SK-N-SH treated with all-trans-retinoic acid at 6 μM for 48 hours (cell line): ENCODE measurements around the gene CDH4.

Source experiments
- ATAC-seq: fragments of 200-7000 bp; cut with Tn5 transposase; 3 replicates; pipeline ENCODE4 v1.9.1; 2020; ENCODE audit warnings: mild to moderate bottlenecking, moderate library complexity
- ARNTL ChIP-seq: fragments of 450-650 bp; formaldehyde crosslinking; IDR thresholded peaks from 2 replicates; pipeline ENCODE4 v1.5.0; 2020; ENCODE audit warnings: low read depth, mild to moderate bottlenecking, moderate library complexity, borderline replicate concordance
- BACH2 ChIP-seq: fragments of 250-450 bp; sonication (Bioruptor Pico); IDR thresholded peaks from 2 replicates; pipeline ENCODE4 v1.9.0; 2021; ENCODE audit warnings: mild to moderate bottlenecking, borderline replicate concordance
- CSDC2 ChIP-seq: fragments of 250-450 bp; sonication (Bioruptor Pico); IDR thresholded peaks from 2 replicates; pipeline ENCODE4 v1.5.0; 2020; ENCODE audit warnings: mild to moderate bottlenecking, moderate library complexity
- ESRRG ChIP-seq: fragments of 250-450 bp; sonication (Bioruptor Pico); IDR thresholded peaks from 2 replicates; pipeline ENCODE4 v1.6.1; 2021; ENCODE audit warnings: mild to moderate bottlenecking
- GLIS3 ChIP-seq: fragments of 250-450 bp; sonication (Bioruptor Pico); IDR thresholded peaks from 2 replicates; pipeline ENCODE4 v1.5.0; 2020; ENCODE audit warnings: mild to moderate bottlenecking, moderate library complexity
- ISL1 ChIP-seq: fragments of 250-450 bp; sonication (Bioruptor Pico); IDR thresholded peaks from 2 replicates; pipeline ENCODE4 v2.1.2; 2022; ENCODE audit warnings: mild to moderate bottlenecking, moderate library complexity
- OSR1 ChIP-seq: fragments of 250-450 bp; sonication (Bioruptor Pico); IDR thresholded peaks from 2 replicates; pipeline ENCODE4 v1.8.0; 2022; ENCODE audit warnings: moderate library complexity, mild to moderate bottlenecking, inconsistent platforms
- PPARA ChIP-seq: fragments of 250-450 bp; sonication (Bioruptor Pico); IDR thresholded peaks from 2 replicates; pipeline ENCODE4 v1.5.0; 2020; ENCODE audit warnings: mild to moderate bottlenecking, borderline replicate concordance
- RARB ChIP-seq: fragments of 250-450 bp; sonication (Bioruptor Pico); IDR thresholded peaks from 2 replicates; pipeline ENCODE4 v1.8.0; 2021; ENCODE audit warnings: mild to moderate bottlenecking, moderate library complexity
- SNAI2 ChIP-seq: fragments of 250-450 bp; sonication (Bioruptor Pico); IDR thresholded peaks from 2 replicates; pipeline ENCODE4 v1.5.0; 2020; ENCODE audit warnings: mild to moderate bottlenecking, moderate library complexity
- TCF4 ChIP-seq: fragments of 250-450 bp; sonication (Bioruptor Pico); IDR thresholded peaks from 2 replicates; pipeline ENCODE4 v1.8.0; 2021; ENCODE audit warnings: mild to moderate bottlenecking, moderate library complexity, borderline replicate concordance
- ZC3H10 ChIP-seq: fragments of 250-450 bp; sonication (Bioruptor Pico); IDR thresholded peaks from 2 replicates; pipeline ENCODE4 v1.5.1; 2021; ENCODE audit warnings: mild to moderate bottlenecking, moderate library complexity
- ZFP3 ChIP-seq: fragments of 250-450 bp; sonication (Bioruptor Pico); IDR thresholded peaks from 2 replicates; pipeline ENCODE4 v1.5.0; 2020; ENCODE audit warnings: mild to moderate bottlenecking, moderate library complexity
- ZFP30 ChIP-seq: fragments of 450-650 bp; formaldehyde crosslinking; IDR thresholded peaks from 2 replicates; pipeline ENCODE4 v1.5.0; 2022; ENCODE audit warnings: mild to moderate bottlenecking, moderate library complexity
- ZNF565 ChIP-seq: fragments of 450-650 bp; formaldehyde crosslinking; conservative IDR thresholded peaks from 2 replicates; pipeline ENCODE4 v1.5.0; 2020; ENCODE audit warnings: low read depth, mild to moderate bottlenecking, moderate library complexity
- ZNF70 ChIP-seq: fragments of 450-650 bp; formaldehyde crosslinking; IDR thresholded peaks from 2 replicates; pipeline ENCODE4 v1.5.0; 2020; ENCODE audit warnings: mild to moderate bottlenecking, moderate library complexity
- ZNF8 ChIP-seq: fragments of 450-650 bp; formaldehyde crosslinking; IDR thresholded peaks from 2 replicates; pipeline ENCODE4 v1.5.0; 2020; ENCODE audit warnings: mild to moderate bottlenecking, moderate library complexity
- TF ChIP-seq, protein P1 (sequence below): fragments of 250-450 bp; sonication (Bioruptor Pico); IDR thresholded peaks from 2 replicates; pipeline ENCODE4 v1.5.0; 2020; ENCODE audit warnings: mild to moderate bottlenecking, moderate library complexity
- TF ChIP-seq, protein P2 (sequence below): fragments of 250-450 bp; sonication (Bioruptor Pico); IDR thresholded peaks from 2 replicates; pipeline ENCODE4 v1.8.0; 2021; ENCODE audit warnings: low read depth, mild to moderate bottlenecking, moderate library complexity, borderline replicate concordance
- TF ChIP-seq, protein P3 (sequence below): fragments of 250-450 bp; sonication (Bioruptor Pico); IDR thresholded peaks from 2 replicates; pipeline ENCODE4 v1.5.1; 2020; ENCODE audit warnings: low read depth, mild to moderate bottlenecking, moderate library complexity
- TF ChIP-seq, protein P4 (sequence below): fragments of 250-450 bp; sonication (Bioruptor Pico); IDR thresholded peaks from 2 replicates; pipeline ENCODE4 v1.5.1; 2021; ENCODE audit warnings: mild to moderate bottlenecking, moderate library complexity
- TF ChIP-seq, protein P5 (sequence below): fragments of 250-450 bp; sonication (Bioruptor Pico); IDR thresholded peaks from 2 replicates; pipeline ENCODE4 v1.8.0; 2020; ENCODE audit warnings: mild to moderate bottlenecking, moderate library complexity, borderline replicate concordance

CDH4 gene

DNA sequence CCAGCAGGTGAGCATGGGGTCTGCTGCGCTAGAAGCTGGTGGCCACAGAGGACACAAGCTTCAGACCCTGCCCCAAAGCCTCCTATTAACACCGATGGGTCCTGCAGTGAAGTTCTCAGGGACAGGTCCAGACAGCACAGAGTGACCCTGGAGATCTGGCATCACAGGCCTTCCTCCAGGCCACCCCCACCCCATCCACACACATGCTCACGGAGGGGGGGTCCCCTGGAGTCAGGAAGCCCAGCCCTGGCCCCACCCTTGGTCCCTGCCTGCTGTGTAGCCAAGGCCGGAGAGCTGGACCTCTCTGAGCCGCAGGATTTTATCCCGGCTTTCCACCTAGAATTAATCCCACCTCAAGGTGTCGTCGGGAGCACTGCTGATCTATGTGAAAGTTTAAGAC is 646.3 kb downstream of the CDH4 start:
- TF ChIP-seq ZNF565 (CRISPR knock-in tag) (no peak), ZNF8 (CRISPR knock-in tag) (no peak), TCF4 (CRISPR knock-in tag) (no peak), ZNF70 (CRISPR knock-in tag) (no peak), SNAI2 (CRISPR knock-in tag) (no peak), GLIS3 (CRISPR knock-in tag) (no peak), ZC3H10 (no peak), ESRRG (CRISPR knock-in tag) (no peak), ISL1 (CRISPR knock-in tag) (no peak), BACH2 (no peak), CSDC2 (CRISPR knock-in tag) (no peak)
- TF ChIP-seq, protein P1, sequence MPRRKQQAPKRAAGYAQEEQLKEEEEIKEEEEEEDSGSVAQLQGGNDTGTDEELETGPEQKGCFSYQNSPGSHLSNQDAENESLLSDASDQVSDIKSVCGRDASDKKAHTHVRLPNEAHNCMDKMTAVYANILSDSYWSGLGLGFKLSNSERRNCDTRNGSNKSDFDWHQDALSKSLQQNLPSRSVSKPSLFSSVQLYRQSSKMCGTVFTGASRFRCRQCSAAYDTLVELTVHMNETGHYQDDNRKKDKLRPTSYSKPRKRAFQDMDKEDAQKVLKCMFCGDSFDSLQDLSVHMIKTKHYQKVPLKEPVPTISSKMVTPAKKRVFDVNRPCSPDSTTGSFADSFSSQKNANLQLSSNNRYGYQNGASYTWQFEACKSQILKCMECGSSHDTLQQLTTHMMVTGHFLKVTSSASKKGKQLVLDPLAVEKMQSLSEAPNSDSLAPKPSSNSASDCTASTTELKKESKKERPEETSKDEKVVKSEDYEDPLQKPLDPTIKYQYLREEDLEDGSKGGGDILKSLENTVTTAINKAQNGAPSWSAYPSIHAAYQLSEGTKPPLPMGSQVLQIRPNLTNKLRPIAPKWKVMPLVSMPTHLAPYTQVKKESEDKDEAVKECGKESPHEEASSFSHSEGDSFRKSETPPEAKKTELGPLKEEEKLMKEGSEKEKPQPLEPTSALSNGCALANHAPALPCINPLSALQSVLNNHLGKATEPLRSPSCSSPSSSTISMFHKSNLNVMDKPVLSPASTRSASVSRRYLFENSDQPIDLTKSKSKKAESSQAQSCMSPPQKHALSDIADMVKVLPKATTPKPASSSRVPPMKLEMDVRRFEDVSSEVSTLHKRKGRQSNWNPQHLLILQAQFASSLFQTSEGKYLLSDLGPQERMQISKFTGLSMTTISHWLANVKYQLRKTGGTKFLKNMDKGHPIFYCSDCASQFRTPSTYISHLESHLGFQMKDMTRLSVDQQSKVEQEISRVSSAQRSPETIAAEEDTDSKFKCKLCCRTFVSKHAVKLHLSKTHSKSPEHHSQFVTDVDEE (CRISPR knock-in tag) = no peak
- TF ChIP-seq, protein P2, sequence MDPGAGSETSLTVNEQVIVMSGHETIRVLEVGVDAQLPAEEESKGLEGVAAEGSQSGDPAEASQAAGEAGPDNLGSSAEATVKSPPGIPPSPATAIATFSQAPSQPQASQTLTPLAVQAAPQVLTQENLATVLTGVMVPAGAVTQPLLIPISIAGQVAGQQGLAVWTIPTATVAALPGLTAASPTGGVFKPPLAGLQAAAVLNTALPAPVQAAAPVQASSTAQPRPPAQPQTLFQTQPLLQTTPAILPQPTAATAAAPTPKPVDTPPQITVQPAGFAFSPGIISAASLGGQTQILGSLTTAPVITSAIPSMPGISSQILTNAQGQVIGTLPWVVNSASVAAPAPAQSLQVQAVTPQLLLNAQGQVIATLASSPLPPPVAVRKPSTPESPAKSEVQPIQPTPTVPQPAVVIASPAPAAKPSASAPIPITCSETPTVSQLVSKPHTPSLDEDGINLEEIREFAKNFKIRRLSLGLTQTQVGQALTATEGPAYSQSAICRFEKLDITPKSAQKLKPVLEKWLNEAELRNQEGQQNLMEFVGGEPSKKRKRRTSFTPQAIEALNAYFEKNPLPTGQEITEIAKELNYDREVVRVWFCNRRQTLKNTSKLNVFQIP (CRISPR knock-in tag) = no peak

DNA sequence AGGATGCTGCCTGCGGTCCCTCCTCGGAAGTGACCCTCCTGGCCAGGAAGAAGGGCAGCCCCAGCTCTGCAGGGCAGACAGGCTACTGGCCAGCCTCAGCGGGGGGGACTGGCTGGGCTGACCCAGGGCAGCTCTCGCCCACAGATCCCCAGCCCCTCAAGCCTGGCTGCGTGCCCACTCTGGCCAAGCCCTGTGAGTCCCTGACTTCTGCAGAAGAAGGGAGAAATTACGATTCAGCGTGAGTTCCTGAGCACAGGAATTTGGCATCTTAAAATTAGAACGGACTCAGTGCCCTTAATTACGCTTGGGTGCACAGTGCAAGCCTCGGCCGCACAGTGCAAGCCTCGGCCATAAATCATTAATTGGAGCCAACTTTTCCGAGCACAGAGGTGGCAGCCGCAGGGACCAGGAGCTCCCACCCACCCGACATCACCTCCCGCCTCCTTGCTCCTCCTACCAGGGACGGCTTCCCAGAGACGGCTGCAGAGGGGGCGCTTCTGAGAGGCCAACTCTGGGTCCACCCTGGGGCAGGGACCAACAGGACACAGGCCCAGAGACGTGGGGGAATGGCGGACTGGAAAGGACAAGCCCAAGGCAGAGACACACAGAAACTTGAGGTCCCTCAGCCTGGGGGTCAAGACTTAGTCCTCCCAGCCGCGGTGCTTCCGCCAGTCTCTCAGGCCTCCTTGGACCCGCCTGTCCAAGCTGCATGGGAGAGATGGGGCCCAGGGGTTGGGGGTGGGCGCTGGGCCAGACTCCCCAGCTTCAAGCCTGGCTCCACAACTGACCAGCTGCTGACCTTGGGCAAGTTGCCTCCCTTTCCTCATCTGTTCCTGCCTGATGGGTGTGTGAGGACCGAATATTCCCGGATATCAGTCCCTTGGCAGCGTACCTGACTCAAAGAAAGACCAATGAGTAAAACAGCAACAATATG is 648.2 kb downstream of the CDH4 start:
- ATAC-seq = no peak
- TF ChIP-seq ZFP3 (CRISPR knock-in tag) (no peak), ZNF565 (CRISPR knock-in tag) (no peak), ZNF70 (CRISPR knock-in tag) (no peak), TCF4 (CRISPR knock-in tag) (no peak), CSDC2 (CRISPR knock-in tag) (no peak), ZFP30 (CRISPR knock-in tag) (no peak), OSR1 (CRISPR knock-in tag) (no peak), SNAI2 (CRISPR knock-in tag) (no peak), ESRRG (CRISPR knock-in tag) (no peak), PPARA (CRISPR knock-in tag) (no peak), ARNTL (CRISPR knock-in tag) (no peak), BACH2 (no peak), ISL1 (CRISPR knock-in tag) (no peak), ZC3H10 (no peak), RARB (no peak)
- TF ChIP-seq, protein P2 (CRISPR knock-in tag) = no peak
- TF ChIP-seq, protein P3, sequence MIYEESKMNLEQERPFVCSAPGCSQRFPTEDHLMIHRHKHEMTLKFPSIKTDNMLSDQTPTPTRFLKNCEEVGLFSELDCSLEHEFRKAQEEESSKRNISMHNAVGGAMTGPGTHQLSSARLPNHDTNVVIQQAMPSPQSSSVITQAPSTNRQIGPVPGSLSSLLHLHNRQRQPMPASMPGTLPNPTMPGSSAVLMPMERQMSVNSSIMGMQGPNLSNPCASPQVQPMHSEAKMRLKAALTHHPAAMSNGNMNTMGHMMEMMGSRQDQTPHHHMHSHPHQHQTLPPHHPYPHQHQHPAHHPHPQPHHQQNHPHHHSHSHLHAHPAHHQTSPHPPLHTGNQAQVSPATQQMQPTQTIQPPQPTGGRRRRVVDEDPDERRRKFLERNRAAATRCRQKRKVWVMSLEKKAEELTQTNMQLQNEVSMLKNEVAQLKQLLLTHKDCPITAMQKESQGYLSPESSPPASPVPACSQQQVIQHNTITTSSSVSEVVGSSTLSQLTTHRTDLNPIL (CRISPR knock-in tag) = no peak
- TF ChIP-seq, protein P4, sequence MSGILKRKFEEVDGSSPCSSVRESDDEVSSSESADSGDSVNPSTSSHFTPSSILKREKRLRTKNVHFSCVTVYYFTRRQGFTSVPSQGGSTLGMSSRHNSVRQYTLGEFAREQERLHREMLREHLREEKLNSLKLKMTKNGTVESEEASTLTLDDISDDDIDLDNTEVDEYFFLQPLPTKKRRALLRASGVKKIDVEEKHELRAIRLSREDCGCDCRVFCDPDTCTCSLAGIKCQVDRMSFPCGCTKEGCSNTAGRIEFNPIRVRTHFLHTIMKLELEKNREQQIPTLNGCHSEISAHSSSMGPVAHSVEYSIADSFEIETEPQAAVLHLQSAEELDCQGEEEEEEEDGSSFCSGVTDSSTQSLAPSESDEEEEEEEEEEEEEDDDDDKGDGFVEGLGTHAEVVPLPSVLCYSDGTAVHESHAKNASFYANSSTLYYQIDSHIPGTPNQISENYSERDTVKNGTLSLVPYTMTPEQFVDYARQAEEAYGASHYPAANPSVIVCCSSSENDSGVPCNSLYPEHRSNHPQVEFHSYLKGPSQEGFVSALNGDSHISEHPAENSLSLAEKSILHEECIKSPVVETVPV = no peak
- TF ChIP-seq, protein P5, sequence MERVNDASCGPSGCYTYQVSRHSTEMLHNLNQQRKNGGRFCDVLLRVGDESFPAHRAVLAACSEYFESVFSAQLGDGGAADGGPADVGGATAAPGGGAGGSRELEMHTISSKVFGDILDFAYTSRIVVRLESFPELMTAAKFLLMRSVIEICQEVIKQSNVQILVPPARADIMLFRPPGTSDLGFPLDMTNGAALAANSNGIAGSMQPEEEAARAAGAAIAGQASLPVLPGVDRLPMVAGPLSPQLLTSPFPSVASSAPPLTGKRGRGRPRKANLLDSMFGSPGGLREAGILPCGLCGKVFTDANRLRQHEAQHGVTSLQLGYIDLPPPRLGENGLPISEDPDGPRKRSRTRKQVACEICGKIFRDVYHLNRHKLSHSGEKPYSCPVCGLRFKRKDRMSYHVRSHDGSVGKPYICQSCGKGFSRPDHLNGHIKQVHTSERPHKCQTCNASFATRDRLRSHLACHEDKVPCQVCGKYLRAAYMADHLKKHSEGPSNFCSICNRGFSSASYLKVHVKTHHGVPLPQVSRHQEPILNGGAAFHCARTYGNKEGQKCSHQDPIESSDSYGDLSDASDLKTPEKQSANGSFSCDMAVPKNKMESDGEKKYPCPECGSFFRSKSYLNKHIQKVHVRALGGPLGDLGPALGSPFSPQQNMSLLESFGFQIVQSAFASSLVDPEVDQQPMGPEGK (CRISPR knock-in tag) = no peak
- TF ChIP-seq, all 23 proteins: peak for 0

More for the DNA sequence above, 646.3 kb downstream of the CDH4 start:
- ATAC-seq = no peak
